ENCODE results near the gene DENND4B. TPM values are rescaled to one million over a fixed set of nuclear protein-coding genes. Genes with fewer than 3 reads are reported as not detected.

The DENND4B gene
- total RNA-seq, 3 donors from 2014 or later = 44.3 to 65.6 (median 46.5) TPM

DNA sequence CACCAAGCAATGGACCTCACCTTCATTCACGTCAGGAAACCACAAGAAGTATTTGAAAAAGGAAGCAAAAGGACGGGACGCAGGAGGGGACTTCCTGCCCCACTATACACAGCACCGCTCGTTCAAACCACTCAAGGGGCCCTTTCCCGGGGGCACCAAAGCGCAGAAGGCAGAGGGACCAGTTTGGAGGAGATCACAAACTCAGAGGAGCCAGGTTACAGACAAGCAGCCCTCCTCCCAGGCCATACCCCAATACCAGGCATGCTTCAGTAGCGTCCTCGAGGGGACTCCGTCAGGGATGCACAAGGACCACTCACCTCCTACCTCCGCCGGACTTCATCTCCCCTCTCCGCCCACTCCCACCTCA lies 11.2 kb upstream of the DENND4B start:
- intact Hi-C loops (cut with DNase I, micrococcal nuclease) = no loop called here
- Histone ChIP-seq H3K9me3 (no peaks in the 10 kb centered on the region), H3K36me3 (ENCODE audit: low read depth) (no peaks in the 10 kb centered on the region), H3K4me1 (ENCODE audit: low read depth) (peaks cover 37% of the 10 kb centered on the region), H3K4me3 (peak overlapping the region; percentile 82)
- no peak for TF ChIP-seq CTCF (IDR thresholded peaks at IDR 0.05)
- DNase-seq = peak in 1 of 3 donors; percentile 44
- ATAC-seq = peak; percentile 21

GRCh38 chr1:153956997-153957715 lies 10.6 kb upstream of the DENND4B start:
- intact Hi-C loops (cut with DNase I, micrococcal nuclease) = no loop called here

DNA sequence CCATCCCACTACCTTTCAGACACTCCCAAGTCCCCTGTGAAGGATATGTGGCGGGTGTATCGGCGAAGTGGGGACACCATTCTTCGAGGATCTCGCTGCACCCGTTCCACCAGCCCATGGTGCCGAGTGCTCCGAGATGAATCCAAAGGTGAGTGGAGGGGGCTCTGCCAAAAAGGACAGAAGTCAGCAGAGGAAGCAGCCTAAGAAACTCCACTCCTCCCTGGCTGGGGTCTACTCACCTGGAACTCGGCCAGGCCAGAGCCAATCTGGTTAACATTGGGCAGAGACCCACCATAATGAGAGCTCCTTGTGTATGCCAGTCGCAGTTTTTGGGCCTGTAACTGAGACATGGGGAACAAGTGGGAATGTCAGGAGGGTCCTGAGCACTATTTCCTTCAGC lies 8.3 kb upstream of the DENND4B start:
- H3K4me1 ChIP-seq (ENCODE audit: low read depth) = peaks cover 23% of the 10 kb centered on the region
- H3K36me3 ChIP-seq (ENCODE audit: low read depth) = peaks cover 9% of the 10 kb centered on the region
- no peak for DNase-seq
- H3K4me3 ChIP-seq = no peak overlapping the region
- no peak for TF ChIP-seq CTCF (IDR thresholded peaks at IDR 0.05)
- no peaks in the 10 kb centered on the region for H3K9me3 ChIP-seq
- ATAC-seq = no peak
- intact Hi-C loops (cut with DNase I, micrococcal nuclease) = no loop called here

More at GRCh38 chr1:153956997-153957715, 10.6 kb upstream of the DENND4B start:
- DNase-seq = no peak
- Histone ChIP-seq H3K4me1 (ENCODE audit: low read depth) (peaks cover 32% of the 10 kb centered on the region), H3K4me3 (peak overlapping the region; percentile 82), H3K9me3 (no peaks in the 10 kb centered on the region), H3K36me3 (ENCODE audit: low read depth) (peaks cover 6% of the 10 kb centered on the region)
- no peak for TF ChIP-seq CTCF (IDR thresholded peaks at IDR 0.05)
- no peak for ATAC-seq

- no peak overlapping the region for H3K4me3 ChIP-seq
- no peaks in the 10 kb centered on the region for H3K9me3 ChIP-seq
- H3K4me1 ChIP-seq (ENCODE audit: low read depth) = peaks cover 18% of the 10 kb centered on the region
- peaks cover 9% of the 10 kb centered on the region for H3K36me3 ChIP-seq (ENCODE audit: low read depth)
- no peak for DNase-seq
- no peak for TF ChIP-seq CTCF (IDR thresholded peaks at IDR 0.05)
- no peak for ATAC-seq
- intact Hi-C loops (cut with DNase I, micrococcal nuclease) = no loop called here
Measured at GRCh38 chr1:153953859-153954365, 7.4 kb upstream of the DENND4B start.

DNA sequence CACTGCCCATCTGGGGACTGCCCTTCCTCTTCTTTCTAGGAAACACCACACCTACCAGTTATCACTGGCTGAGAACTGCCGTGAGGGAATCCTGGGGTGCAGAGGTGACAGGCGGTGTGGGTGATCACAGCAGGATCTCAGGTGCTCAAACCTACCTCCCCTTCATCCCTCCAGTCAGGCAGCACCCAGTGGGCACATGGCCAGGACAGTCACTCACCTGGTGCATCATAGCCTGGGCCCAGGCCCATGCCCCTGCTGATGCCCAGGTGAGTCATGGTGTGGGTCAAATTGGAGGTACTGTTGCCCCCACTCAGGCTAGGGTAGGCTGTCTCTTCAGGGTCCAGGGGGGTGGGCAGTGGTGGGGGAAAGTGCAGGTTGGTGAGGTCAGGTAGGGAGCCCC lies 5.3 kb upstream of the DENND4B start:
- intact Hi-C loops (cut with DNase I, micrococcal nuclease) = no loop called here
- Histone ChIP-seq H3K4me3 (no peak overlapping the region), H3K36me3 (ENCODE audit: low read depth) (peaks cover 9% of the 10 kb centered on the region), H3K9me3 (no peaks in the 10 kb centered on the region), H3K4me1 (ENCODE audit: low read depth) (peaks cover 10% of the 10 kb centered on the region)
- no peak for ATAC-seq
- no peak for TF ChIP-seq CTCF (IDR thresholded peaks at IDR 0.05)
- DNase-seq = no peak
